SH-SY5Y (cell line): ENCODE measurements around the gene LSAMP.

Source experiments
- GATA2 ChIP-seq: IDR thresholded peaks from 2 replicates; pipeline ENCODE4 v1.6.1; 2011; ENCODE audit warnings: mild to moderate bottlenecking, low read depth, low read length
- GATA3 ChIP-seq: IDR thresholded peaks from 2 replicates; pipeline ENCODE4 v1.6.1; 2011; ENCODE audit warnings: low read depth, mild to moderate bottlenecking, low read length, moderate library complexity

- TF ChIP-seq GATA3: no peak
- TF ChIP-seq GATA2: no peak
These were observed 190.7 kb downstream of the LSAMP start for GRCh38 chr3:116254541-116254940.
